GM21526 (cell line): ENCODE measurements around the gene ATXN1.

ENCODE experiments used
- ATAC-seq: cut with Tn5 transposase; IDR thresholded peaks from one replicate; pipeline ENCODE4 v1.9.1; 2021; ENCODE audit warnings: moderate library complexity; ENCODE audit not compliant: unreplicated experiment, low FRiP score

Gene ATXN1

DNA sequence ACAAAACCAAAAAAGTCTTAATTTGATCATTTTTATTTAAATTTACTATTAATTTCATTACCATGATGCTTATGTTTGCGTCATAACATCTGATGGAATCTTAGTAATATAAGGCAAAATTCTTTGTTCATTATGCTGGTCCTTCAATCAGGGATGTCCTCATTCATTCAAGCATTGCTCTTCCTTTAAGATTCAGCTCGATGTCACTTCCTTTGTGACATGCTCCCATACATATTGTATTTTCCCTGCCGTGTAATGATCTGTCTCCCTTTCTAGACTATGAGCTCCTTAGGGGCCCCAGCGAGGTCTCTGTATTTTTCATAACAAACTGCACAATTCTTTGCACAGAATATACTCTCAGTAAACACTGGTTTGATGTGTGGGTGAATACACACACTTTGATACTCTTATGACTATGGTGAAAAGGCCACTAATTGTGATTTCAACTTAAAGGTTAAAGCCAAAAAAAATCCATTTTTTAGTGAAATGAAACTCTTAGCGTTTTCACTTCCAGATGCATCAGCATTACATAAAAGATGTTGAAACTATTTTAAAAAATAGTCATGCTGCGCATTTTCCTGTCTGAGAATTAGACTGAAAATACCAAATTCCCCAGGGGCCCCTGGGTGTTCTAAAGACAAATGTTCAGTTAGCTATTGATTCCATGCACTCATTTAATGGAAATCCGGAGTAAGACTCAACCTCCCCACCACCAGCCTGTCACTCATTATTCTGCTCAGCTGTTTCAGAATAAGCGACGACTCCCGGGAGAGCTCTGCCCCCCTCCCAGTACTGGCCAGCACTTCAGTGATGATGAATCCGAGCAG is 169.7 kb downstream of the ATXN1 start:
- ATAC-seq, result peak; percentile 62

DNA sequence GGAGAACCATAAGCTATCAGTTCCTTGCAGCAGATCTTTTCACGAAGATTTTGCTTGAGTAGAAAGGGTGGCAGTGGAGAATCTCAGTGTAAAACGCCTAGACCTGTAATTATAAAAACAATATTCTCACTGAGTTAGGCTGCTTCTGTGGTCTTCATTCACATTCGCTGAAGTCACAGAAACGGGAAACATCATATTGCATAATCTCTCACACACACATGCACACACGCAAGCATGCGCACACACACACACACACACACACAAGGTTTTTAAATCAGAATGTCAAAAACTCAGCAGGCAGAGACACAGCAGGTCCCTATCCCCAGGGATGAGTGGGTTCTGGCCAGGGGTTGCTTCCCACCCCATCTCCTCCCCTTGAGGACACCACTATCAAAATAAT is 175.5 kb downstream of the ATXN1 start:
- ATAC-seq, result no peak

GRCh38 chr6:16583144-16583762 is 178.0 kb downstream of the ATXN1 start:
- no peak for ATAC-seq

GRCh38 chr6:16582446-16583143 is 178.7 kb downstream of the ATXN1 start:
- ATAC-seq, result no peak

DNA sequence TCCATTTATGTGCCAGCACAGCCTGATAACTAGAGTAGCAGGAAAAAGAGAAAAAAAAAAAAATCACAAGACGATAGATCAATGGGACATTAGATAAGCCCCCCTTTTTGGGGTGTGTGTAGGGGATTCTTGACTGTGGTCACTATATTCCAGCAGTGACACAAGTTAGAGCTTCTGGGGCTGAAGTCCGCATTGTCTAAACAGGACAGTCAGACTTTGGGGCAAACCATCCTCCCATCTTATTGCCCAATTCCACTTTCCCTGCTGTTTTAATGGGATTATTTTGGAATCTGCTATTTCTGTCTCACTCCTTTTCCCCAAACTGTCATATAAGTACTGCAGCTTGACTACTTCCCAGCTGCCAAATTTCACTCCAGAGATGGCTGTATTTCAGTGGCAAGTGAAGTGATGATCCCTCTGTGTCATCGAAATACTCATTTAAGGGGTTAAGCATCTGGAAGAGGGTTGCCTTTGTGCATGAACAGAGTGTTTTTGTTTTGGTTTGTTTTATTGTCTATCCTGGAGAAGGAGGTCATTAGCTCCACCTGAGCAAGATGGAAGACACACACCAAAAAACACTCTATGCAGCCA is 182.5 kb downstream of the ATXN1 start:
- ATAC-seq, result no peak

DNA sequence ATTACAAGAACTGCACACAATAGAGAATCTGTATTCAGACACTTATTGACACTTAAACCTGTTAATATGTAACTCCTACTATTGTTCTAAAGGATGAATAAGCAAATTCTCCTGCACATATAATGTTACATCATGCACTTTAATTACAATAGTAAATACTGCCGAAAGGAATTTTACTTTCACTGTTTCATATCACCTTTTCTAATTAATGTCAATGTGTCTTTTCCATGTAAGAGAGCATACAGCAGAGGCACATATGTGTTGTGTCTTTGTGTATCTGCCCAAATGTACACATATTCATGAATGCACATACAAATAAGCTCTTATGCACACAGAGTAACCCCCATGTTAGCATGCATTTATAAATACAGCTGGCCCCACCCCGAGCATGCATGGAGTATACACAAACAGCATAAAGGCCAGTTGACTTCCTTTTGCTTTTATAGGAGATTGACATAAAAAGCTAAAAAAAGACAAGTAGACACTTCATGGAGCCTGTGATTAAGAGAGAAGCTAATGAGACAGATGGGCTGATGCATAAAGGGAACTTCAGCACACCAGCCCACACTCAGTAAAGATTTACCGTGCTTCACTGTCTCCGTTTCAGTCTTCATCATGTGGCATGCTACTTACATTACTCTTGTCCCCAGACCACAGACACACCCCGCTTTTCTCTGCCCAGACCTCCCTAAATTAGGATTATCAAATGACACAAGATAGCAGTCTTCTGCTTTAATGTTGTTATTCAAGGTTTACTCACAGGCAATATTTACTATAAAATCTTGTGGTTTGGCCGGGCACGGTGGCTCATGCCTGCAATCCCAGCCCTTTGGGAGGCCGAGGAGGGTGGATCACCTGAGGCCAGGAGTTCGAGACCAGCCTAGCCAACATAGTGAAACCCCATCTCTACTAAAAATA is 184.6 kb downstream of the ATXN1 start:
- ATAC-seq, result no peak

DNA sequence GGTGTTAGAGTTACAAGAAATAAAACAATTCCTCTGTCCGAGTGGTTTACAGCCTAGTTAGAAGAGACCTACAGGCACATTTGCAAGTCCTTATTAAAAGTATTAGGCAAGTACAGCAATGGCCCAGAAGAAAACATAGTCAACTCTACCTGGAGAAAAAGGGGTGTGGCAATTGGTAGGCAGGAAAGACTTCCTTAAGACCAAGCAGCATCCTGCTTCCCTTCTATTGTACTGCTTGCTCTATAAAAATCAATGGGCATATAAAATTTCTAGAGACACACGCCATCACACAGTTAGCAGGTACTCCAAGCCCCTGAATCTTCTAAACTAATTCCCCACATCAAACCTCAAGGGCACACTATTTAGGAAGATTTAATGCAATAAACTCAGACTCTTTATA is 185.6 kb downstream of the ATXN1 start:
- ATAC-seq, result no peak

GRCh38 chr6:16572943-16573342 is 188.3 kb downstream of the ATXN1 start:
- no peak for ATAC-seq

GRCh38 chr6:16572317-16572716 is 188.9 kb downstream of the ATXN1 start:
- no peak for ATAC-seq

DNA sequence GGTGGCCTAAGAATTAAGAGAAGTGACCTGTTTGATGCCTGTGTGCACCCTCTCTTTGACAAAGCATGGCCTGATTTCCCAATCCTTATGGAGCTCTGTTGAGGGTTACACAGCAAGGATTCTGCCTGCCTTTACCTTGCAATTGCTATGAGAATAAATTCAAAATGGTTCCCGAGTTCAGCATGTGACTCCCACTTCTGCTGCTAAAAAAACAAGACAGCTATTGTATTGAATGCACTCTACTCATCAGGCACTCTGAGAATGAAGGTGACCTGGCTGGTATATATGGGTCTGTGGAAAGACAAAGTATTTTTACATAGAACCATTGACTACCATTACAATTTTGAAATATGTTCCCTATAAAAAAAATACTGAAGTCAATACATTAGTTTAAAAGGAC is 190.3 kb downstream of the ATXN1 start:
- no peak for ATAC-seq

DNA sequence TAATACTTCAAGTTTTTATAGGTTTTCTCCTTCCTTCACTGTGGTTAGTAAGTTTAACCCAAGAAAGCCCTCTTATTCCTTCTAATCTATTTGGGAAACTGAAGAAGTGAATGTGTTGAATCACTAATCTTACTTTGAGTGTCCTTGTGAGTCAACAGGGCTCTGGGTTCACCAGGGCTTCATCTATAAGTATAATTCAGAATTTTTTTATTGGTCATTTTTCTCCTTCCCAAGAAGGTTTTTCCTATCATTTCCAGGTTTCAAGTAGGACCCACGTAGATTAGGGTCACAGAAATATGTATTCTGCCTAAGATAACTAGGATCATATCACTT is 191.1 kb downstream of the ATXN1 start:
- ATAC-seq, result no peak

- ATAC-seq, result no peak
Measured at GRCh38 chr6:16568128-16568527, 193.1 kb downstream of the ATXN1 start.

GRCh38 chr6:16567071-16567470 is 194.2 kb downstream of the ATXN1 start:
- no peak for ATAC-seq

- ATAC-seq, result no peak
Measured at GRCh38 chr6:16564436-16564835, 196.8 kb downstream of the ATXN1 start.

GRCh38 chr6:16563628-16564240 is 197.5 kb downstream of the ATXN1 start:
- ATAC-seq, result no peak

DNA sequence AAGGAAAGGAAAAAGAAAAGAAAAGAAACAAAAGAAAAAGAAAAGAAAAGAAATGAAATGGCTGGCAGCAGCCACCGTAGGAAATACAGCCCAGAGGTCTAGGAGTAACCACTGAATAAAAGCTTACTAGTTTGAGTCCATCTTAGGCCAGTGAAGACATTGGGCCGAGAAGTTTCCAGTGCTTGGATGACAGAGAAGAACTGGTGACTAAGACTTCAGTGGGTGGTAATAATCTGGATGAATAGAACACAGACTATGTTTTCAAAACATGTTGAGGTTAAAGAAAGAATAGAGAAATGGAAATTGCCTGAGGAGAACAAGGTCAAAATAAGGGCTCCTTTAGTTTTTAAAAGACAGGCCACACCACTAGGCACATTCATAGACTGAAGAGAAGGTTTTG is 198.8 kb downstream of the ATXN1 start:
- no peak for ATAC-seq

DNA sequence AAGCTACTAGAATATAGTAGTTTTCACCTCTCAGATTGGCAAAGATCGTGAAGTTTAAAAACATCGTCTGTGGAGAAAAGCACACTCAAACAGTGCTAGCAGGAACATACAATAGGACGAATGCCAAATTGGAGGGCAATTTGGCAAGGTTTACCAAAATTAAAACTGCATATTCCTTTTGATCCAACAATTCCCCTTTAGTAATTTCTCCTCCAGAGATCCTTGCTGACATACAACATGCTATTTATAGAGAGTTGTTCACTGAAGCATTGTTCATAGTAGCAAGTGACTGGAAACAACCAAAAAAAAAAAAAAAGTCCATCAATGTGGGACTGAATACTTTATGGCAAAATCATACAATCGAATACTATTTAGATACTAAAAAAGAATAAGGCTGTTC is 202.2 kb downstream of the ATXN1 start:
- ATAC-seq, result no peak

DNA sequence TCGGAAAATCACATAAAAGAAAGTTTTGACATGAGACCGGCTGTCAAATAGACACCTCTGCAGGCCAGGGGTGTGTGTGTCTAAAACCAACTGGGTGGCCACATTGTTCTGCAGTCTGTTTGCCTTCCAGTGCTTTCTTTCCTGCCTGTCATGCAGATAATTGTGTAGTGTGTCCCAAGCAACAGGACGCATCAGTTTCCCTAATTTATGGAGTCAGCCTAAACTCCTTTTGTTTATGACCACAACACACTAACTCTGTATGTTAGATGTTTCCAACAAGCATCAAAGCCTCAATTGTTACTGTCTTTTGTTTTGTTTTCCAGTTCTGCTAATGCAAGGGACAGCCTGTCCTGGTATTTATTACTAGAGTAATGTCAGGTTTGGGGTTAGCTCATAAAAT is 205.7 kb downstream of the ATXN1 start:
- ATAC-seq, result no peak

- no peak for ATAC-seq
Measured at GRCh38 chr6:16553531-16553930, 207.7 kb downstream of the ATXN1 start.

- no peak for ATAC-seq
Measured at GRCh38 chr6:16551466-16551865, 209.8 kb downstream of the ATXN1 start.
